Lower leg skin (tissue), 4 donors: ENCODE data around the gene AGO3. TPM values are rescaled to one million over a fixed set of nuclear protein-coding genes. Genes with fewer than 3 reads are reported as not detected.

Experiments
- DNase-seq, 2 donors: peaks; one replicate each; pipeline ENCODE4 v3.0.0-alpha.2; 2019; ENCODE audit warnings: low spot score in 2 of 2
- H3K4me3 ChIP-seq: fragments of 200-600 bp; sonication (generic); 2 replicates; pipeline ENCODE4 v1.5.1; 2017; ENCODE audit warnings: mild to moderate bottlenecking, low read depth; ENCODE audit not compliant: poor library complexity, severe bottlenecking
- POLR2A ChIP-seq, 2 donors: fragments of 450-650 bp; IDR thresholded peaks; one replicate each; pipeline ENCODE4 v1.6.1; 2016 to 2017; ENCODE audit warnings: antibody characterized with exemption in 2 of 2, mild to moderate bottlenecking in 1 of 2, moderate library complexity in 1 of 2
- WGBS, 2 donors: methylation state at CpG; one replicate each; pipeline ENCODE4 v1.1.5; 2018; 5-methylcytosine and 5-hydroxymethylcytosine counted together
- intact Hi-C: fragments of 100-400 bp; cut with DNase I; formaldehyde crosslinking; loops from one replicate; pipeline ENCODE4 v1.15.0; 2023; ENCODE audit warnings: low total_unique reads
- total RNA-seq, 4 donors: library from RNA; depleted of rRNA; stranded (reverse); fragments of >200 nt; gene quantifications; one replicate each; pipeline ENCODE4 v1.1.0, GENCODE V29; 2016
- TF ChIP-seq, protein P1 (sequence below), 3 donors: fragments of 450-650 bp; IDR thresholded peaks; one replicate each; pipeline ENCODE4 v1.5.1; 2016; ENCODE audit warnings: antibody characterized with exemption in 3 of 3, mild to moderate bottlenecking in 3 of 3, moderate library complexity in 2 of 3

Gene AGO3
- total RNA-seq, 4 donors from 2014 or later: 11.5 to 25.8 (median 20.9) TPM

DNA sequence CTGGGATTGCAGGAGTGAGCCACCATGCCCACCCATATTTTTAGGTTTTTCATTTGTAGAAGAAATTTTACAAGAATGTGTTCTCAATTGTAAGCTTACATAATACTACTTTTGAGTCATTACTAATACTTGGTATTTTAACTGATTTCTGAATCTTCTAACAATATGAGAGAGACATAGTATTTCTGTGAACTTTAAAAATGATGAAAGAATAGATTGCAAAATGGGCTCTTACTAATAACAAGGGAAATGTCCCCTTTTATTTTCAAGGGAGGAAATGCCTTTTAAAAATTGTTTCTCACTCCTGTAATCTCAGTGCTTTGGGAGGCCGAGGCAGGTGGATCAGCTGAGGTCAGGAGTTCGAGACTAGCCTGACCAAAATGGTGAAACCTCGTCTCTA, 5.9 kb downstream of the AGO3 start:
- H3K4me3 ChIP-seq: no peak overlapping the region
- intact Hi-C loops: no loop called here
- TF ChIP-seq, protein P1, sequence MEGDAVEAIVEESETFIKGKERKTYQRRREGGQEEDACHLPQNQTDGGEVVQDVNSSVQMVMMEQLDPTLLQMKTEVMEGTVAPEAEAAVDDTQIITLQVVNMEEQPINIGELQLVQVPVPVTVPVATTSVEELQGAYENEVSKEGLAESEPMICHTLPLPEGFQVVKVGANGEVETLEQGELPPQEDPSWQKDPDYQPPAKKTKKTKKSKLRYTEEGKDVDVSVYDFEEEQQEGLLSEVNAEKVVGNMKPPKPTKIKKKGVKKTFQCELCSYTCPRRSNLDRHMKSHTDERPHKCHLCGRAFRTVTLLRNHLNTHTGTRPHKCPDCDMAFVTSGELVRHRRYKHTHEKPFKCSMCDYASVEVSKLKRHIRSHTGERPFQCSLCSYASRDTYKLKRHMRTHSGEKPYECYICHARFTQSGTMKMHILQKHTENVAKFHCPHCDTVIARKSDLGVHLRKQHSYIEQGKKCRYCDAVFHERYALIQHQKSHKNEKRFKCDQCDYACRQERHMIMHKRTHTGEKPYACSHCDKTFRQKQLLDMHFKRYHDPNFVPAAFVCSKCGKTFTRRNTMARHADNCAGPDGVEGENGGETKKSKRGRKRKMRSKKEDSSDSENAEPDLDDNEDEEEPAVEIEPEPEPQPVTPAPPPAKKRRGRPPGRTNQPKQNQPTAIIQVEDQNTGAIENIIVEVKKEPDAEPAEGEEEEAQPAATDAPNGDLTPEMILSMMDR (IDR thresholded peaks at IDR 0.05): no peak
- TF ChIP-seq POLR2A (IDR thresholded peaks at IDR 0.05): no peak
- WGBS, 2 donors: 91 to 96% methylated on average over 3 of the region's 3 CpGs
- no peak for DNase-seq

DNA sequence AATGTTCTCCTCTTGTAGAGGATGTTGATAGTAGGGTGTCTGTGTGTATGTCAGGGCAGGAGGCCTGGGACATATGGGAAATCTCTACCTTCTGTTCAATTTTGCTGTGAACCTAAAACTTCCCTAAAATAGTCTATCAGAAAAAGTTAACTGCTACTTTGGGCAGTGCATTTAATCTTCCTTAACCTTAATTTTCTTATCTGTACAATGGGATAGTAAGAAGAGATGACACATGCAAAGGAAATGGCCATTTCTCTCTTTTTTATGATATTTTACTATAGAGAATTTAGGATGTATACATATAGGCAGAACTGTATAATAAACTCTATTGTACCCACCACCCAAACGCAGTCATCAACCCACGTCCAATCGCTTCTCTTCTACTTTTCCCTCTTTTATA, 8.6 kb downstream of the AGO3 start:
- TF ChIP-seq, protein P1 (IDR thresholded peaks at IDR 0.05): no peak
- no peak for TF ChIP-seq POLR2A (IDR thresholded peaks at IDR 0.05)
- H3K4me3 ChIP-seq: no peak overlapping the region
- 98% methylated on average over 3 of the region's 3 CpGs for WGBS, 2 donors
- DNase-seq: no peak
- intact Hi-C loops: no loop called here

DNA sequence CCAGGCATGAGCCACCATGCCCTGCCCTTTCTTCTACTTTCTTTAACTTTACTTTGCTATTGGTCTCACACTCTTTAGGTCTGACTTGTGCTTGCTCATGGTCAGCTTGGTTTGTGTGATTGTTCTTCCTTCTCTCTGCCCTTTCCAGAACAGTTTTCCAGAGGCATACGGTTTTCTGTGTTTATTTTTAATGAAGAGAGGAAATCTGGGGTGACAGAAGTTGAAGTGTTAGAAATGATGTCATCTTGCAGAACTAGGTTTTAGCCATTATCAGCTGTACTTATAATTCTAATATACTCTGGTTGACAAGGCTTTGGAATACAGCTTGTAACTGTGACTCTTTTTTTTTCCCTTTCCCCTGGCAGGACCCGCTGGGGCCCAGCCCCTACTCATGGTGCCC, 14.4 kb downstream of the AGO3 start:
- no peak for DNase-seq
- 54 to 69% methylated on average over 2 of the region's 2 CpGs for WGBS, 2 donors
- TF ChIP-seq, protein P1 (IDR thresholded peaks at IDR 0.05): no peak
- no peak for TF ChIP-seq POLR2A (IDR thresholded peaks at IDR 0.05)
- no peak overlapping the region for H3K4me3 ChIP-seq
- intact Hi-C loops: no loop called here

DNA sequence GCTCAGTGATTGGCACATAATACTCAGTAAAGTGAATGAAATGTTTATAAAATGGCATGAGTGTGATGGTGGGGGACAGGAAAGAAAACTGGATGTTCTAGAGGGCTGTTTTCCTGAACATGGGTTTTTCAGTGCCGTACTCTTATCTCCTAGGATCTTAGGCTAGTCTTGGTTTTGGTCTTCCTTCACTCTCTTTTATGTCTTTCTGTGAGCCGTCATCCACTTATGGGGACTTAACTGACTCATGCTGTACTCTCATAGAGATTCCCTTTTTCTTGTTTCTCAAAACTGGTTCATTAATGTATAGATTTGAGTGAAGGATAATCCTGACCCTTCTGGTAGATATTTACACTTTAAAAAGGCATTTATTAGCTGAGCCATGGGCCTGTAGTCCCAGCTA, 16.6 kb downstream of the AGO3 start:
- no peak for DNase-seq
- intact Hi-C loops: no loop called here
- no peak overlapping the region for H3K4me3 ChIP-seq
- no peak for TF ChIP-seq POLR2A (IDR thresholded peaks at IDR 0.05)
- TF ChIP-seq, protein P1 (IDR thresholded peaks at IDR 0.05): no peak
- 93% methylated on average over 2 of the region's 2 CpGs for WGBS, 2 donors

DNA sequence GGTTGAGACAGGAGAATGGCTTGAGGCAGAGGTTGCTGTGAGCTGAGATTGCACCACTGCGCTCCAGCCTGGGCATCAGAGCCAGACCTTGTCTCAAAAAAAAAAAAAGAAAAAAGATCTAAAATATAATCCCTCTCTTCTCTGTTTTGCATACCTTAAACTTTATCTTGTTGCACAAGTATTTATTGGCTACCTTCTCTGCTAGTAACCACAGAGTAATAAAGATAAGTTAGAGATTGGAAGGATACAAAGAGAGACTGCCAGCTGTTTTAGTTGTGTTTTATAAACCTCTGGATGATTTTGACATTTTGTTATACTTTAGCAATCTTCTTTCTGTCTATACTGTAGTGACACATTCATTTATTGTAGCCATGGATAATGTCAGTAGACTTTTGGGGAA, 27.7 kb downstream of the AGO3 start:
- intact Hi-C loops: no loop called here
- TF ChIP-seq POLR2A (IDR thresholded peaks at IDR 0.05): no peak
- TF ChIP-seq, protein P1 (IDR thresholded peaks at IDR 0.05): no peak
- no peak overlapping the region for H3K4me3 ChIP-seq
- no peak for DNase-seq
- WGBS, 2 donors: 68 to 72% methylated on average over 1 of the region's 1 CpG

DNA sequence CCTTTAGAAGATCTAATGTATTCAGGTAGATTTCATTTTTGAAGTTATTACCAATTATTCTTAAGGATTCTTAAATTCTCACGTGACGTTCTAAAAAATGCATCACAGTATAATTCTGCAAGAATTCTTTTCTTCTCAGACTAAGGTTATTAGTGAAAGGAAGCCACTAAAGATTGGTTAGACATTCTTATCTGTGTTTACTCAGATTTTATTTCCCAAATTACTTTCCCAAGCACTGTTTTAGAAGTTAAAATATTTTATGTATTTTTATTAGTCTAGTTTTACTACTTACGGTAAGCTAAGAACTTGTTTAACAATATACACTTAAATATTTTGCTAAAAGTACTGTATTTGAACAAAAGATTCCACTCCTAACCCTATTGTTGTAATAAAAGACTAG, 28.4 kb downstream of the AGO3 start:
- intact Hi-C loops: no loop called here

More for the DNA sequence above, 28.4 kb downstream of the AGO3 start:
- WGBS, 2 donors: 89 to 95% methylated on average over 3 of the region's 3 CpGs
- TF ChIP-seq POLR2A (IDR thresholded peaks at IDR 0.05): no peak
- no peak overlapping the region for H3K4me3 ChIP-seq
- no peak for DNase-seq
